Measurements from ENCODE around the gene MCOLN1. TPM values are rescaled to one million over a fixed set of nuclear protein-coding genes. Genes with fewer than 3 reads are reported as not detected.
"Not testable (repeated sequence)": the region's sequence is repeated elsewhere in the genome, so short reads cannot be mapped to it uniquely, and the experiment has no call there.

The MCOLN1 gene
- total RNA-seq, 1 donor from 2014 or later: 3.6 TPM

DNA sequence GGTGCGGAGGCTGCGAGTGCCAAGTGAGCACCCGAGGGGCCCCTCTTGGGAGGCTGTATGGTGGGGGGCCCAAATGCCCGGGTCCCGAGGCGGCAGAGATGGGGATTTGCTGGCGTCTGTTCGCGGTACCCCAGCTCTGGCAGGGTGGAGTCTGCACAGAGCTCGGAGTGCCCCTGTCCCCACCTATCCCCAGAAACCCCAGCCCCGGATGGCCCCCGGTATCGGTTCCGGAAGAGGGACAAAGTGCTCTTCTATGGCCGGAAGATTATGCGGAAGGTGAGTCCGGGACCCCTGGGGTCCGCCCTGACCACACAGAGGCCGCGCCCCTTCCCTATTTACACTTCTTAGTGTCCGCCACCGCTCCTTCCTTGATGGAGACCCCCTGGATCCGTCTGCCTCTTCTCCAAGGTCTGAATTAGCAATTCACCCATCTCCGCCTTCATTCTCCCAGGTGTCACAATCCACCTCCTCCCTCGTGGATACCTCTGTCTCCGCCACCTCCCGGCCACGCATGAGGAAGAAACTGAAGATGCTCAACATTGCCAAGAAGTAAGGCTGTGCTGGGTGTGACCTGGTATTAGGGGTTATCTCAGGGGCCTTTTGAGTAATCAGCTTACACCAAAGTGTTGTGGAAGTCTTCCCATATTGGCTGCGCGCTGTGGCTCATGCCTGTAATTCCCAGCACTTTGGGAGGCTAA is 13.7 kb downstream of the MCOLN1 start:
- TF ChIP-seq, protein P1, sequence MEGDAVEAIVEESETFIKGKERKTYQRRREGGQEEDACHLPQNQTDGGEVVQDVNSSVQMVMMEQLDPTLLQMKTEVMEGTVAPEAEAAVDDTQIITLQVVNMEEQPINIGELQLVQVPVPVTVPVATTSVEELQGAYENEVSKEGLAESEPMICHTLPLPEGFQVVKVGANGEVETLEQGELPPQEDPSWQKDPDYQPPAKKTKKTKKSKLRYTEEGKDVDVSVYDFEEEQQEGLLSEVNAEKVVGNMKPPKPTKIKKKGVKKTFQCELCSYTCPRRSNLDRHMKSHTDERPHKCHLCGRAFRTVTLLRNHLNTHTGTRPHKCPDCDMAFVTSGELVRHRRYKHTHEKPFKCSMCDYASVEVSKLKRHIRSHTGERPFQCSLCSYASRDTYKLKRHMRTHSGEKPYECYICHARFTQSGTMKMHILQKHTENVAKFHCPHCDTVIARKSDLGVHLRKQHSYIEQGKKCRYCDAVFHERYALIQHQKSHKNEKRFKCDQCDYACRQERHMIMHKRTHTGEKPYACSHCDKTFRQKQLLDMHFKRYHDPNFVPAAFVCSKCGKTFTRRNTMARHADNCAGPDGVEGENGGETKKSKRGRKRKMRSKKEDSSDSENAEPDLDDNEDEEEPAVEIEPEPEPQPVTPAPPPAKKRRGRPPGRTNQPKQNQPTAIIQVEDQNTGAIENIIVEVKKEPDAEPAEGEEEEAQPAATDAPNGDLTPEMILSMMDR (conservative IDR thresholded peaks at IDR 0.05; ENCODE audit: low read depth, low read length): no peak
- peak overlapping the region; percentile 98 for H3K4me3 ChIP-seq (ENCODE audit: low read depth, low read length)
- DNase-seq (ENCODE audit: low read depth): no peak

DNA sequence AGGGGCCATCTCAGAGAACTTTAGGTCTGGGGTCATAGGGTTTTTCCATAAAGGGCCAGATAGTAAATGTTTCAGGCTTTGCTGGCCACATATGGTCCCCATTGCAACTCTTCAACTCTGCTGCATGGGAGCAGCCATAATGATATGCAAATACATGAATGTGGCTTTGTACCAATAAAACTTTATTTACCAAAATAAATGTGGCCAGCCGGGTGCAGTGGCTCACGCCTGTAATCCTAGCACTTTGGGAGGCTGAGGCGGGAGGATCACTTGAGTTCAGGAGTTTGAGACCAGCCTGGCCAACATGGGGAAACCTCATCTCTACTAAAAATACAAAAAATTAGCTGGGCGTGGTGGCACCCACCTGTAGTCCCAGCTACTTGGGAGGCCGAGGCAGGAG is 16.6 kb downstream of the MCOLN1 start:
- not testable (repeated sequence) for DNase-seq (ENCODE audit: low read depth); H3K4me3 ChIP-seq (ENCODE audit: low read depth, low read length)

DNA sequence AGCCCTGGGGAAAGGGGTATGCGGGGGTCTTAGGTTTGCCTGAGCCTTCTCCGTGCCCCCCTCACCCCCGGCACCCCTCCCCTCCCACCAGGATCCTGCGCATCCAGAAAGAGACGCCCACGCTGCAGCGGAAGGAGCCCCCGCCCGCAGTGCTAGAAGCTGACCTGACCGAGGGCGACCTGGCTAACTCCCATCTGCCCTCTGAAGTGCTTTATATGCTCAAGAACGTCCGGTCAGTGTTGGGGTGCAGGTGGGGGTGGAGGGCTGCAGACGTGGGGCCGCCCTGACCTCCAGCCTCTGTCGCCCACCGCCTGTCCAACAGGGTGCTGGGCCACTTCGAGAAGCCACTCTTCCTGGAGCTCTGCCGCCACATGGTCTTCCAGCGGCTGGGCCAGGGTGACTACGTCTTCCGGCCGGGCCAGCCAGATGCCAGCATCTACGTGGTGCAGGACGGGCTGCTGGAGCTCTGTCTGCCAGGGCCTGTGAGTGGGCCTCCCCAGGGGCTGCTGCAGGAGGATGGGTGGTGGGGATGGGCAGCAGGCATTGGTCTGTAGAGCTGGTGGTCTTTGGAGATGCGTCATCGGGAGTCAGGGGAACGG is 17.5 kb downstream of the MCOLN1 start:
- H3K4me3 ChIP-seq (ENCODE audit: low read depth, low read length): no peak overlapping the region
- TF ChIP-seq, protein P1 (conservative IDR thresholded peaks at IDR 0.05; ENCODE audit: low read depth, low read length): no peak
- no peak for DNase-seq (ENCODE audit: low read depth)

DNA sequence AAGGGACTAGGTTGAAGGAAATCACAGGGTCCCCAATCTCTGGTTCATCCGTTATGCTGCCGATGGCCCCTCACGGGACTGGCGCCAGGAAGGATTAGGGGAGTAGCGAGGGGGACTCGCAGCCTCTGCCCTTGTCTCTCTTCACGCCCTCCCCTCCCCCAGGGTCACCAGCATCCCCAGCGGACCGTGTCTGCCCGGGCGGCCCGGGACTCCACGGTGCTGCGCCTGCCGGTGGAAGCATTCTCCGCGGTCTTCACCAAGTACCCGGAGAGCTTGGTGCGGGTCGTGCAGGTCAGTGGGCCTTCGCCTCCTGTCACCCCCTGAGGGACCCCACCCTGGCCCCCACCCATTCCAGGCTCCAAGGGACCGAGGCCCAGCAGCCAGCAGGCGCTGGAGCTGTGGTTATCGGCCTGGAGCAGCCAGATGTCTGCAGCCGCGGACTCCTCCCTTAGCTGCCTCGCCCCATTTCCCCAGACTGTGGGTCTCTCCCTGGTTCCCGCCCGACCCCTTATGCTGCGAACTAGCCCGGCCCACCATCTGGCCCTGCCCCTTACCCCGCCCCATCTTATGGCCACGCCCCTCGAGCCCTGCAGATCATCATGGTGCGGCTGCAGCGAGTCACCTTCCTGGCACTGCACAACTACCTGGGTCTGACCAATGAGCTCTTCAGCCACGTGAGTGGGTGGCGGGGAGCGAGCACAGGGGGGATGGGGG is 18.5 kb downstream of the MCOLN1 start:
- H3K4me3 ChIP-seq (ENCODE audit: low read depth, low read length): no peak overlapping the region
- no peak for DNase-seq (ENCODE audit: low read depth)
- TF ChIP-seq, protein P1 (conservative IDR thresholded peaks at IDR 0.05; ENCODE audit: low read depth, low read length): no peak

DNA sequence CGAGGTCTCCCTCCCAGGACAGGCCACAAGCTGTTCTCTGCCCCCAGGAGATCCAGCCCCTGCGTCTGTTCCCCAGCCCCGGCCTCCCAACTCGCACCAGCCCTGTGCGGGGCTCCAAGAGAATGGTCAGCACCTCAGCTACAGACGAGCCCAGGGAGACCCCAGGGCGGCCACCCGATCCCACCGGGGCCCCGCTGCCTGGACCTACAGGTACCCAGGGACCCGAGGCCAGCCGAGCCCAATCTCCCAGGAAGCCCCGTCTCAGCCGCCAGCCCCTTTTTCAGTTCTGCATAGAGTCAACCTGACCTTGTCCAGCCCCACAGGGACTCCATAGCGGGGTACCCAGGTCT is 19.0 kb downstream of the MCOLN1 start:
- TF ChIP-seq, protein P1 (conservative IDR thresholded peaks at IDR 0.05; ENCODE audit: low read depth, low read length): no peak
- no peak overlapping the region for H3K4me3 ChIP-seq (ENCODE audit: low read depth, low read length)
- DNase-seq (ENCODE audit: low read depth): no peak

DNA sequence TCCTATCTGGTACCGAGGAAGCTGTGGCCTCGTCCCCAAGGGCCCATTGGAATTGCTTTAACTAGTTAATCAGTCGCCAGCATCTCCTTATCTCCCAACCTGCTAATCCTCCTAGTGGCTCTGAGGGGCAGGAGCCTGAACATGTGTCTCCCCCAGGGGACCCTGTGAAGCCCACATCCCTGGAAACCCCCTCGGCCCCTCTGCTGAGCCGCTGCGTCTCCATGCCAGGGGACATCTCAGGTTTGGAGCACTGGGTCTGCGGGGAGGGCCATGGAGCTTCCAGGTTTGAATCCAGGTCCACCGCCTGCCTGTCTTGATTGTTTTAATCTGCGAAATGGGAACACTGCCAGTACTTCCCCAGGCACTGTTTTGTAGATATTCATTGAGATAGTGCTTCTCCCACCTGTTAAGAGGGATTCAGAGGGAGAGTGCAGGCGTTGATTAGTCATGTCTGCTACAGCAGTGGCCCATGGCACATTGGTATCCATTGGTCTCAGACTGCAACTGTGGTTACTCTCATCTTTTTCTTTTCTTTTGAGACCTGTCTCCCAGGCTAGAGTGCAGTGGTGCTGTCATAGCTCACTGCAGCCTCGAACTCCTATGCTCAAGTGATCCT is 19.5 kb downstream of the MCOLN1 start:
- TF ChIP-seq, protein P1 (conservative IDR thresholded peaks at IDR 0.05; ENCODE audit: low read depth, low read length): no peak
- no peak for DNase-seq (ENCODE audit: low read depth)
- H3K4me3 ChIP-seq (ENCODE audit: low read depth, low read length): no peak overlapping the region
